ENCODE data around the gene ARHGEF3. TPM values are rescaled to one million over a fixed set of nuclear protein-coding genes. Genes with fewer than 3 reads are reported as not detected.

Gene ARHGEF3
- total RNA-seq, 2 experiments from 2014 or later = 63.0 to 66.5 TPM

GRCh38 chr3:56829533-56829932, 27.8 kb upstream of the ARHGEF3 start:
- DNase-seq (no peak), ATAC-seq (no peak)
- intact Hi-C loops (cut with micrococcal nuclease) = no loop called here
- Mint-ChIP-seq H3K27ac (no peak overlapping the region), H3K9me3 (no peaks in the 10 kb centered on the region), H3K36me3 (ENCODE audit: low read depth) (no peaks in the 10 kb centered on the region), H3K27me3 (no peaks in the 10 kb centered on the region), H3K4me1 (ENCODE audit: low read depth) (peaks cover 32% of the 10 kb centered on the region), H3K4me3 (no peak overlapping the region)
- CTCF ChIA-PET = interaction anchor here (1.2 to 2.1 kb wide), 4 partner anchors 12 to 166 kb away, joined by 3 to 8 read pairs (median 4); no protein-coding TSS in a partner anchor
- POLR2A ChIA-PET = interaction anchor here (0.6 to 1.2 kb wide), 3 partner anchors 11 to 27 kb away, joined by 3 read pairs; no protein-coding TSS in a partner anchor
- no peak for TF ChIP-seq CTCF (IDR thresholded peaks at IDR 0.05)

- H3K27me3 Mint-ChIP-seq = no peaks in the 10 kb centered on the region
- POLR2A ChIA-PET = interaction anchor here (1.3 kb wide), 1 partner anchor 13 kb away, joined by 5 read pairs; no protein-coding TSS in a partner anchor
- intact Hi-C loops (cut with micrococcal nuclease) = no loop called here
- no peak overlapping the region for H3K4me3 Mint-ChIP-seq
- no peak for TF ChIP-seq CTCF (IDR thresholded peaks at IDR 0.05)
- no peak for DNase-seq
- no peak overlapping the region for H3K27ac Mint-ChIP-seq
- CTCF ChIA-PET = interaction anchor here (1.0 to 3.8 kb wide), 7 partner anchors 9 to 165 kb away, joined by 3 to 25 read pairs (median 6); no protein-coding TSS in a partner anchor
- H3K4me1 Mint-ChIP-seq (ENCODE audit: low read depth) = peaks cover 44% of the 10 kb centered on the region
- H3K9me3 Mint-ChIP-seq = no peaks in the 10 kb centered on the region
- no peaks in the 10 kb centered on the region for H3K36me3 Mint-ChIP-seq (ENCODE audit: low read depth)
- ATAC-seq = peak; percentile 64
These were observed 25.3 kb upstream of the ARHGEF3 start for GRCh38 chr3:56826831-56827722.

- Mint-ChIP-seq H3K36me3 (ENCODE audit: low read depth) (no peaks in the 10 kb centered on the region), H3K9me3 (no peaks in the 10 kb centered on the region), H3K4me1 (ENCODE audit: low read depth) (peaks cover 44% of the 10 kb centered on the region), H3K27me3 (no peaks in the 10 kb centered on the region), H3K4me3 (no peak overlapping the region), H3K27ac (no peak overlapping the region)
- CTCF ChIA-PET = interaction anchor here (0.8 to 3.8 kb wide), 11 partner anchors 8 to 170 kb away, joined by 3 to 25 read pairs (median 5); no protein-coding TSS in a partner anchor
- intact Hi-C loops (cut with micrococcal nuclease) = no loop called here
- POLR2A ChIA-PET = interaction anchor here (0.6 to 2.0 kb wide), 5 partner anchors 12 to 121 kb away, joined by 3 to 7 read pairs (median 4); no protein-coding TSS in a partner anchor
- ATAC-seq (no peak), DNase-seq (no peak)
- no peak for TF ChIP-seq CTCF (IDR thresholded peaks at IDR 0.05)
These were observed 24.1 kb upstream of the ARHGEF3 start for GRCh38 chr3:56825567-56826438.

- H3K27me3 Mint-ChIP-seq = no peaks in the 10 kb centered on the region
- no peaks in the 10 kb centered on the region for H3K9me3 Mint-ChIP-seq
- H3K36me3 Mint-ChIP-seq (ENCODE audit: low read depth) = no peaks in the 10 kb centered on the region
- peaks cover 46% of the 10 kb centered on the region for H3K4me1 Mint-ChIP-seq (ENCODE audit: low read depth)
- DNase-seq (no peak), ATAC-seq (peak; percentile 47)
- H3K4me3 Mint-ChIP-seq = no peak overlapping the region
- TF ChIP-seq CTCF (IDR thresholded peaks at IDR 0.05) = no peak
- intact Hi-C loops (cut with micrococcal nuclease) = no loop called here
- ChIA-PET CTCF (interaction anchor here (0.9 to 4.2 kb wide), 11 partner anchors 9 to 165 kb away, joined by 3 to 25 read pairs (median 4); partner anchors contain the start of gene ARHGEF3), POLR2A (interaction anchor here (0.7 to 2.0 kb wide), 6 partner anchors 17 to 98 kb away, joined by 3 to 7 read pairs (median 3); no protein-coding TSS in a partner anchor)
- peak overlapping the region; percentile 41 for H3K27ac Mint-ChIP-seq
These were observed 22.4 kb upstream of the ARHGEF3 start for GRCh38 chr3:56823984-56824703.

All from activated CD8-positive, alpha-beta T cell treated with anti-CD3 and anti-CD28 coated beads for 36 hours (primary cell).